ENCODE measurements around the gene SLC35F2. TPM values are rescaled to one million over a fixed set of nuclear protein-coding genes. Genes with fewer than 3 reads are reported as not detected.

SLC35F2 gene
- total and polyA plus RNA-seq, 2 of the 8 experiments (the other 6 are each of a cell fraction or from before 2014, with no cell fraction given): 15.1 to 29.7 TPM

- H3K14ac ChIP-seq (ENCODE audit: insufficient read length): no peak overlapping the region
- H3K23me2 ChIP-seq (ENCODE audit: low read depth, low read length): no peaks in the 10 kb centered on the region
- no peaks in the 10 kb centered on the region; the same call in 1 of the 2 replicates for H3K79me1 ChIP-seq (ENCODE audit: low read depth, low read length)
- no peak overlapping the region for H2BK15ac ChIP-seq (ENCODE audit: low read length)
- H4K8ac ChIP-seq (ENCODE audit: extremely low read depth, insufficient read depth, low read length): no peak overlapping the region
- no peak overlapping the region for H2AFZ ChIP-seq (ENCODE audit: low read length)
- H3K27ac ChIP-seq (ENCODE audit: low read depth, low read length): no peak overlapping the region
- H3K79me2 ChIP-seq (ENCODE audit: control insufficient read depth in 1 of 2, insufficient read depth in 2 of 2, low read length in 2 of 2): no peaks in the 10 kb centered on the region
- WGBS, 2 experiments (ENCODE audit: extremely low coverage in 1 of 2, insufficient coverage in 1 of 2, insufficient read length in 1 of 2, insufficient replicate concordance in 2 of 2, low coverage in 1 of 2, low lambda C conversion rate in 2 of 2, missing lambda C conversion rate in 1 of 2): 94% methylated on average over 3 of the region's 3 CpGs; no CpG with 5 or more reads in 1 of the 2 experiments
- DNase-seq (ENCODE audit: low read depth in 1 of 2, low spot score in 2 of 2) (no peak), FAIRE-seq (no peak)
- no peaks in the 10 kb centered on the region for H3K9me3 ChIP-seq (ENCODE audit: insufficient read depth in 2 of 2, low read depth in 1 of 2, low read length in 1 of 2)
- CTCF ChIA-PET (ENCODE audit: partially characterized antibody): interaction anchor here (1.0 to 2.5 kb wide), 4 partner anchors 10 to 81 kb away, joined by 3 to 6 read pairs (median 4); no protein-coding TSS in a partner anchor
- H4K91ac ChIP-seq (replicated peaks; ENCODE audit: insufficient read length, low read length): no peak overlapping the region
- no peak overlapping the region for H2AK5ac ChIP-seq (ENCODE audit: low read depth, low read length)
- no peak overlapping the region for H3K4me2 ChIP-seq (ENCODE audit: insufficient read depth in 1 of 2, low read depth in 2 of 2, low read length in 2 of 2)
- H3K23ac ChIP-seq (ENCODE audit: insufficient read length): no peak overlapping the region
- no peak overlapping the region for H3K9ac ChIP-seq (replicated peaks in 1 of 4; ENCODE audit: extremely low read depth in 1 of 4, low read depth in 3 of 4, low read length in 3 of 4)
- no peaks in the 10 kb centered on the region; a peak in 1 of 8 replicates for H3K36me3 ChIP-seq (ENCODE audit: control insufficient read depth in 2 of 4, insufficient read depth in 4 of 4, low read length in 3 of 4)
- H3K4me3 ChIP-seq (ENCODE audit: extremely low read depth in 1 of 4, insufficient read depth in 2 of 4, low read depth in 3 of 4, low read length in 4 of 4): no peak overlapping the region
- no peak overlapping the region for H3K4ac ChIP-seq (replicated peaks; ENCODE audit: insufficient read length, low read depth, low read length)
- no peak overlapping the region for H4K5ac ChIP-seq (ENCODE audit: insufficient read length, low read depth, low read length)
- no peaks in the 10 kb centered on the region for H3K27me3 ChIP-seq (replicated peaks in 1 of 4; ENCODE audit: control insufficient read depth in 3 of 4, extremely low read depth in 1 of 4, insufficient read depth in 3 of 4, low read length in 3 of 4)
- H3K18ac ChIP-seq (ENCODE audit: extremely low read depth, low read length): no peak overlapping the region
- peaks cover 0 to 2% of the 10 kb centered on the region in 2 experiments for H4K20me1 ChIP-seq (replicated peaks in 1 of 2; ENCODE audit: control insufficient read depth in 1 of 2, insufficient read depth in 2 of 2, low read length in 2 of 2)
- no peak overlapping the region for H2BK20ac ChIP-seq (ENCODE audit: low read length)
- POLR2A ChIA-PET (ENCODE audit: partially characterized antibody): no interaction called here
- H2BK120ac ChIP-seq (replicated peaks; ENCODE audit: low read depth, low read length): no peak overlapping the region
- no peaks in the 10 kb centered on the region for H3K4me1 ChIP-seq (replicated peaks in 1 of 4; ENCODE audit: control insufficient read depth in 3 of 4, insufficient read depth in 4 of 4, low read length in 3 of 4)
- no peak overlapping the region for H2BK12ac ChIP-seq (ENCODE audit: low read depth, low read length)
- no peak overlapping the region for H3K56ac ChIP-seq (replicated peaks; ENCODE audit: insufficient read length, low read depth, low read length)
- no peak overlapping the region for H2BK5ac ChIP-seq (ENCODE audit: low read depth, low read length)
- TF ChIP-seq RAD21 (IDR thresholded peaks at IDR 0.05 in 1 of 2, conservative IDR thresholded peaks at IDR 0.05 in 1 of 2; ENCODE audit: low read depth in 2 of 2, low read length in 2 of 2): no peak
- TF ChIP-seq ZNF274 (IDR thresholded peaks at IDR 0.05; ENCODE audit: borderline replicate concordance, extremely low read depth, low read length): no peak
- no peak for TF ChIP-seq JUN (IDR thresholded peaks at IDR 0.05; ENCODE audit: low read depth, low read length)
- TF ChIP-seq CHD1 (IDR thresholded peaks at IDR 0.05; ENCODE audit: low read depth, low read length): no peak
- TF ChIP-seq USF2 (IDR thresholded peaks at IDR 0.05; ENCODE audit: low read length): no peak
These were observed 37.2 kb downstream of the SLC35F2 start for GRCh38 chr11:107821199-107821927.

All from H1 (cell line).